ENCODE results near the gene RAB5A. TPM values are rescaled to one million over a fixed set of nuclear protein-coding genes. Genes with fewer than 3 reads are reported as not detected.
"Not testable (repeated sequence)": the region's sequence is repeated elsewhere in the genome, so short reads cannot be mapped to it uniquely, and the experiment has no call there.

RAB5A gene
- total and polyA plus RNA-seq, 2 donors = 35.9 to 104 TPM

DNA sequence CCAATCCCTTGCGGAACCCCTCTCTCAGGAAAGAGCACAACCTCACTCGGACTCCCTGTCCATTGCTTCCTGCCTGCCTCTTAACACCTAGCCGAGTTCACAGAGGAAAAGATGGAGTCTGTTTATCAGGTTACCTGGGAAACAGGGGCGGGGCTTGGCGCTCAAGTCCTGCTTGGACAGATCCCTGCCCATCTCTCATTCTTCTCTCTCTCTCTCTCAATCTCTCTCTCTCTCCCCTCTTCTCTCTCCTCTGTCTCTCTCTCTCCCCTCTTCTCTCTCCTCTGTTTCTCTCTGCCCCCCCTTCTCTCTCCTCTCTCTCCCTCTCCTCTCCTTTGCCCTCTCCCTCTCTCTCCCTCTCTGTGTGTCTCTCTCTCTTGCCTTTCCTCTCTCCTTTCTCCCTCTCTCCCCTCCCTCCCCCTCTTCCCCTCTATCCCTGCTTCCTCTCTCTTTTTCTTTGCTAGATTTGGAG lies 12.8 kb upstream of the RAB5A start, which contains the start of gene EFHB:
Gene EFHB (minus strand): TSS at position 120 of the 469 bp plus-strand sequence. CDS start 199 bp downstream, outside the sequence.
- DNase-seq (ENCODE audit: extremely low spot score) = peak; percentile 17
- no peaks in the 10 kb centered on the region for H3K4me1 ChIP-seq (ENCODE audit: insufficient read depth)
- H3K27ac ChIP-seq (ENCODE audit: low read depth) = no peak within 1 kb of the TSS
- 46% methylated on average over 5 of the region's 5 CpGs for WGBS
- H3K36me3 ChIP-seq (ENCODE audit: insufficient read depth) = no peaks in the 10 kb centered on the region
- H3K4me3 ChIP-seq (ENCODE audit: low read depth, low read length) = no peak within 1 kb of the TSS

DNA sequence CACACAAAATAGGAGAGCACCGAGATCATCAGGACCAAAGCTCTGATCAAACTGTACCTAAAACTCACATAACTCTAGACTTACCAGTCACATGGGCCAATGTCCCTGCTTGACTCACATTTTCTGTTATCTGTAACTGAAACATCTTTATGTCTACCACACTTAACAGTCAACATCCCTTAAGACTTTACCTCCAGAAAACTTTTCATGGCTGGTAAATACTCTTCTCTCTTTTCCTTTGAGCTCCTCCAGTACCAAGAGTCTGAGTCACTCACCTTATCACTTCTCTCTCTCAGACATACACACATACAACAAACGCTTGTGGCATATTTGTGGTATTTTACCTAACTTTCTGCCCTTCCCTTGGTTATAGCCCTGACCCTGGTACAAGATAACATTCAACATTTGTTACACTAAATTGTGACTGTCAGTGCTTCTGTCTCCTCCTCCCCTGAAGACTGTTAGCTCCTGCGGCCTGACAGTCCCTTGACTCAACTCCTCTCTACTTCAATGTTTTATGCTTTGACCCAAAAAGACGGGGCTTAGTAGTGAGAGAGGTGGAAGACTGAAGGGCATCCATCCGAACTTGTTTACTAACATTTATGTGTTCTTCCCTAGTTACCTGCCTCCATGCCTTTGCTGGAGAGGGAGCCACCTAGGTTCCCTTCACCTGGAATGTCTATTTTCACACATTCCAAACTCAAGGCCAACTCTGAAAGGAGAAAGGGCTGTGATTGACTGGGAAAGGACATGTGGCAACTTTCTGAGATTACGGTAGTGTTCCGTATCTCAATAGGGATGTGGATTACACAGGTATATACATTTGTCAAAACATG lies 9.2 kb upstream of the RAB5A start:
- DNase-seq (ENCODE audit: extremely low spot score) = no peak
- no peak overlapping the region for H3K27ac ChIP-seq (ENCODE audit: low read depth)
- 64% methylated on average over 7 of the region's 7 CpGs for WGBS
- no peaks in the 10 kb centered on the region for H3K36me3 ChIP-seq (ENCODE audit: insufficient read depth)
- H3K4me3 ChIP-seq (ENCODE audit: low read depth, low read length) = no peak overlapping the region
- no peaks in the 10 kb centered on the region for H3K4me1 ChIP-seq (ENCODE audit: insufficient read depth)

DNA sequence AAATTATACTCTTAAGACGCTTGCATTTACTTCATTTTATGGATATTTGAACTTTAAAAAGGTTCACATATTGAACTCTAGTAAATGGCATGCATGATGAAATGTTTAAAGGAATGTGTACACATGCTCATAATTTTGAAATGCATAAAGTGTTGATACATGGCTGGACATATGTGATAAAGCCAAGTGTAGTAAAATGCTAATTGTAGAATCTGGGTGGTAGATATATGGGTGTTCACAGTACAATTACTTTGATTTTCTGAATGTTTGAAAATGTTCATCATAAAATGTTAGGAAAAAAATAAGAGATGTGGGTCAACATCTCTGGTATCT lies 8.6 kb upstream of the RAB5A start:
- Histone ChIP-seq H3K36me3 (ENCODE audit: insufficient read depth) (no peaks in the 10 kb centered on the region), H3K4me3 (ENCODE audit: low read depth, low read length) (no peak overlapping the region), H3K27ac (ENCODE audit: low read depth) (no peak overlapping the region), H3K4me1 (ENCODE audit: insufficient read depth) (no peaks in the 10 kb centered on the region)
- WGBS = 79% methylated on average over 1 of the region's 1 CpG
- DNase-seq (ENCODE audit: extremely low spot score) = no peak

DNA sequence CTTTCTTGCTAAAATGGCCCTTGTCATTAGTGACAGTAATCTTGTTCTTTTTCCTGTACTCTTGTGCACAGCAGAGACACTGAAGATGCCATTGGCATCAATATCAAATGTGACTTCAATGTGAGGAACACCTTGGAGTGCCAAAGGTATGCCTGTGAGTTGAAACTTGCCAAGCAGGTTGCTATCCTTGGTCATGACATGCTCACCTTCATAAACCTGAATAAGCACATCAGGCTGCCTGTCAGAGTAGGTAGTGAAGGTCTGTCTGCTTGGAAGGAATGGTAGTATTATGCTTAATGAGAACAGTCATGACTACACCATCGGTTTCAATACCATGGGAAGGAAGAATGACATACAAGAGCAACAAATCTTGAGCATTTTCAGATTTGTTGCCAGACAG lies 6.3 kb upstream of the RAB5A start:
- DNase-seq (ENCODE audit: extremely low spot score) = no peak
- Histone ChIP-seq H3K4me3 (ENCODE audit: low read depth, low read length) (no peak overlapping the region), H3K27ac (ENCODE audit: low read depth) (no peak overlapping the region), H3K36me3 (ENCODE audit: insufficient read depth) (no peaks in the 10 kb centered on the region), H3K4me1 (ENCODE audit: insufficient read depth) (no peaks in the 10 kb centered on the region)
- WGBS = 85% methylated on average over 1 of the region's 1 CpG

DNA sequence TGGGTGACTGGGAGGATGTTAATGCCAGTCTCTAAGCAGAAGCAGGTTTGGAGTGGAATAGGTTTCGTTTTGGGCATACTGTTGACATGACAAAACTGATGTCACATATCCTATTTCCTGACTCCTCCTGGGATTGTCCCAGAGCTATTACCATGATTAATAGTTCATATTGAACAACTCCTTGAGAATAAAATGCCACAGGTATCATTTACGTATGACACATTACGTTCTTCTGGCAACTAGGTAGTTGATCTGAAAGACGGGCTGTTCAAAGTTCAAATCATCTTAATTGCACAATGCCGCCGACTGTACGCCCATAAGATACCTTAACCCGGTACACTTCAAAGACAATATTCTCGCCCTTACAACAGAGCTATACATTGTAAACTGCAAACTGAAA lies 1.4 kb upstream of the RAB5A start:
- Histone ChIP-seq H3K27ac (ENCODE audit: low read depth) (no peak overlapping the region), H3K4me3 (ENCODE audit: low read depth, low read length) (no peak overlapping the region), H3K4me1 (ENCODE audit: insufficient read depth) (no peaks in the 10 kb centered on the region), H3K36me3 (ENCODE audit: insufficient read depth) (no peaks in the 10 kb centered on the region)
- WGBS = 94% methylated on average over 9 of the region's 9 CpGs
- no peak for DNase-seq (ENCODE audit: extremely low spot score)

DNA sequence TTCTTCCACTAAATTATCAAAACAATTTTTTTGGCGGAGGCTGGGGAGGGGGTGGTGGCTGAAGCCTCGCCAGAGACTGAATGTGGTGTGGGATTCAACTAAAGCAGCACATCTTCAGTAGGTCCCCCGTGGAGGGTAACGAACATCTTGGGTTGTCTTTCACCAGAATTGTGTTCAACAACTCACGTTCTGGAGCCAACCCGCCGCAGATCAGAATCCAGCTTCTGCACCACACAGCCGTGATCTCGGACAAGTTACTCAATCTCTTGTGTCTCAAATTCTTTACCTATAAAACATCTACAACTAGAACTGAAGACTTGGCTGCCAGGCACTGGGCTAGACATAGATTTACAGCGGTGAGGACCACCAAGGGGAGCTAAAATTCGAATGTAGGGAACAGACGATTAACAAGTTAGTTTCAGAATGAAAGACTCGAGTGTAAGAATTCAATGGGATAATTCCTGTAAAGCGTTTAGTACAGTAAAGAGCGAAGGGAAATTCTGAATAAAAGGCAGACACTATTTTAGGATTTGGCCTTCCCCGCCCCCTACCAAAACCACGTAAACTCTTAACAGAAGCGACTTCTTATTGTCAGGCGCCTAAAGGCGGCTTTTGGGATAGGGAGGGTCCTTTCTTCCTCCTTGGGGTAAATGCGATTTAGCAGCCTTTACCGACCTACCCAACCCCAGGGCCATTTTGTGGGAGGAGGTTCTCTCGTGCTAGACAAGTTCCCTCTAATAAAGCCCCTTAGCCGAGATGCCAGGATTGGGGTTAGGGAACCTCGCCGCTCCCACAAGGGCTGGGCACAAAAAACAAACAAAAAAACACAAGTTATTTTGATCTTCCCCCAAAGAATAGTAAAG lies 697 bp upstream of the RAB5A start:
- H3K27ac ChIP-seq (ENCODE audit: low read depth) = peak overlapping the region; percentile 90
- H3K4me1 ChIP-seq (ENCODE audit: insufficient read depth) = no peaks in the 10 kb centered on the region
- H3K36me3 ChIP-seq (ENCODE audit: insufficient read depth) = no peaks in the 10 kb centered on the region
- DNase-seq (ENCODE audit: extremely low spot score) = no peak
- H3K4me3 ChIP-seq (ENCODE audit: low read depth, low read length) = peak overlapping the region; percentile 66
- 40% methylated on average over 26 of the region's 26 CpGs for WGBS

DNA sequence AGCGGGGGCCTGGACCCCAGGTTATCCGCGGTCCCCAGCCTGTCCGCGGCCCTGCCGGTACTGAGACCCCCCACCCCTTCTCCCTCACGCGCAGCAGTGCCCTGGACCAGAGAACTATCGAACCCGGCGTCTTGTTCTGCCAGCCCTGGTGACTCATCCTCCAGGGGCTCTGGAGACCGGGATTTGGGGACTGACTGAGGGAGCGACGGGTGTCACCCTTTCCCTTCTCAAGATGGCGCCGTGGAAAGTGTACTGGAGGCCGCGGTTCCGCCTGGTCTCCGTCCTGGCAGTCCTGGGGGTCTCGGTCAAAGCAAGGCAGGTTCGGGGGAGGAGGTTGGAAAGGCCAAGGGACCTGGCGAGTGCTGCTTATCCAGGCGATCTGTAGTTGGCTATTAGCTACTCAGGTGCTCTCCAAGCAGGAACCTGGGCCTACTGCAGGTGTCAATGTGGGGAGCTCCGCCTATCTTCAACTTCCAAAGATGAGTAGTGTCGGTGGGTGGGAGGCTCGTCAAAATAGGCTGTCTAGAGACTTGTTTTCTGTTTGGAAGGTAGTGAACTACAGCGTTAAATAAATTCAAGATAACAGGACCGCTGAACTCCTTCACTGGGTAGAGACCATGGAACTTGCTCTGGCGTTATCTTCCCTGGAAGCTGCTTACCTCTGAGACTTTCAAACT lies 790 bp downstream of the RAB5A start:
- Histone ChIP-seq H3K27ac (ENCODE audit: low read depth) (peak overlapping the region; percentile 97), H3K4me1 (ENCODE audit: insufficient read depth) (no peaks in the 10 kb centered on the region), H3K4me3 (ENCODE audit: low read depth, low read length) (peak overlapping the region; percentile 66), H3K36me3 (ENCODE audit: insufficient read depth) (no peaks in the 10 kb centered on the region)
- under 1% methylated on average over 30 of the region's 30 CpGs for WGBS
- peak; percentile 20 for DNase-seq (ENCODE audit: extremely low spot score)

DNA sequence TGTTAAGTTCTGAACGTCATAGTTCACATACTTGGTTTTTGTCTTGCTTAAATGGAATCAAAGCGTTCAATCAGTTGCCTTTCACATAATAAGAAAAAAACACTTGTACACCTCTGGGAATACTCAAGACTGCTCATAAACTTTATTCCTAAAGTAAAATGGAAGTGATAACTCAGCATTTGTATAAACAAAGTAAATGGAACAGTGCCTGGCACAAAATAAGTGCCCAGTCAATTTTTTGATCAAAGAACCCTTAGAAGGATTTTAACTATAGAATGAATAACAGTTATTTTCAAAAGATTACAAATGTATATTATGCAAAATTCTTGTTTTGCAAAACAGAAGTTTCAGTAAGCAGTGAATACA lies 1.3 kb downstream of the RAB5A start:
- H3K27ac ChIP-seq (ENCODE audit: low read depth) = peak overlapping the region; percentile 97
- no peaks in the 10 kb centered on the region for H3K4me1 ChIP-seq (ENCODE audit: insufficient read depth)
- 2% methylated on average over 2 of the region's 2 CpGs for WGBS
- DNase-seq (ENCODE audit: extremely low spot score) = no peak
- H3K4me3 ChIP-seq (ENCODE audit: low read depth, low read length) = peak overlapping the region; percentile 66
- no peaks in the 10 kb centered on the region for H3K36me3 ChIP-seq (ENCODE audit: insufficient read depth)

DNA sequence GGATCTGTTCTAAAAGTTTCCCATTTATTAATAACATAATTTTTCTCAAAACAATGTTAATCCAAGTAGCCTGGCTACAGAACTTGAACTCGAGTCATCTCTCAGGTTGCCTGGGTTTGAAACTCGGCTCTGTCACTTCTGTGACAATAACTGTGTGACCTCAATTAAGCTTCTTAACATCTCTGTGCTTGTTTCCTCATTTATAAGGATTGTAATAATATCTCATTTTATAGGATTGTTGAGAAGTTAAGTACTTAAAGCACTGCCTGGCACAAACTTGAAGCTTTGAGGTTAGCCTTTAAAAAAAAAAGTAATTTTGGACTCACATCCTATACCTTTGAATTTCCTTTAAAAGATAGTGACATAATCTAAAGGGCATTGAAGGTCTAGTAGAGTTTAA lies 3.4 kb downstream of the RAB5A start:
- Histone ChIP-seq H3K27ac (ENCODE audit: low read depth) (no peak overlapping the region), H3K4me1 (ENCODE audit: insufficient read depth) (no peaks in the 10 kb centered on the region), H3K4me3 (ENCODE audit: low read depth, low read length) (no peak overlapping the region), H3K36me3 (ENCODE audit: insufficient read depth) (no peaks in the 10 kb centered on the region)
- no peak for DNase-seq (ENCODE audit: extremely low spot score)
- WGBS = 87% methylated on average over 2 of the region's 2 CpGs

DNA sequence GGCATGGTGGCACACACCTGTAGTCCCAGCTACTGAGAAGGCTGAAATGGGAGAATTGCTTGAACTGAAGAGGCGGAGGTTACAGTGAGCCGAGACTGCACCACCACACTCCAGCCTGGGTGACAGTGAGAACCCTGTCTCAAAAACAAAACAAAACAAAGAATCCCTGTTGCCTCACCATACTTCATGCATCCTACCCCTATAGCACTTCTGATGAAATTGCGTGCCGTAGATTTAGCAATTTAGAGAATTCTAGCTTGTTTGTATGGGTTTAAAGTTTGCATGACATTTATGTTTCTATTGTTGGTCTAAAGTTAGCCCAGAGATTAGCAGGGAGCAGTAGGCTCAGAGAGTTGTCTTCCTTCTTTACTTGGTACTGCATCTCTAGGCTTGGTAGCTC lies 7.8 kb downstream of the RAB5A start:
- DNase-seq (ENCODE audit: extremely low spot score) = no peak
- WGBS = 92% methylated on average over 4 of the region's 4 CpGs
- Histone ChIP-seq H3K36me3 (ENCODE audit: insufficient read depth) (no peaks in the 10 kb centered on the region), H3K4me3 (ENCODE audit: low read depth, low read length) (no peak overlapping the region), H3K4me1 (ENCODE audit: insufficient read depth) (no peaks in the 10 kb centered on the region), H3K27ac (ENCODE audit: low read depth) (no peak overlapping the region)

DNA sequence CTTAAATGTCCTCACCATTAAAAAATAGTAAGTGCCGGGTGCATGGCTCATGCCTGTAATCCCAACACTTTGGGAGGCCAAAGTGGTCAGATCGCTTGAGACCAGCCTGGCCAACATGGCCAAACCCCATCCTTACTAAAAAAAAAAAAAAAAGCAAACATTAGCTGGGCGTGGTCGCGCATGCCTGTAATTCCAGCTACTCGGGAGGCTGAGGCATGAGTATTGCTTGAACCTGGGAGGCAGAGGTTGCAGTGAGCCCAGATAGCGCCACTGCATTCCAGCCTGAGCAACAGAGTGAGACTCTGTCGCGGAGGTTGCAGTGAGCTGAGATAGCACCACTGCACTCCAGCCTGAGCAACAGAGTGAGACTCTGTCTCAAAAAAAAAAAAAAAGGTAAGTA lies 10.5 kb downstream of the RAB5A start:
- DNase-seq (ENCODE audit: extremely low spot score); H3K4me3 ChIP-seq (ENCODE audit: low read depth, low read length); H3K4me1 ChIP-seq (ENCODE audit: insufficient read depth); H3K27ac ChIP-seq (ENCODE audit: low read depth); H3K36me3 ChIP-seq (ENCODE audit: insufficient read depth): not testable (repeated sequence)
- 91% methylated on average over 9 of the region's 9 CpGs for WGBS

DNA sequence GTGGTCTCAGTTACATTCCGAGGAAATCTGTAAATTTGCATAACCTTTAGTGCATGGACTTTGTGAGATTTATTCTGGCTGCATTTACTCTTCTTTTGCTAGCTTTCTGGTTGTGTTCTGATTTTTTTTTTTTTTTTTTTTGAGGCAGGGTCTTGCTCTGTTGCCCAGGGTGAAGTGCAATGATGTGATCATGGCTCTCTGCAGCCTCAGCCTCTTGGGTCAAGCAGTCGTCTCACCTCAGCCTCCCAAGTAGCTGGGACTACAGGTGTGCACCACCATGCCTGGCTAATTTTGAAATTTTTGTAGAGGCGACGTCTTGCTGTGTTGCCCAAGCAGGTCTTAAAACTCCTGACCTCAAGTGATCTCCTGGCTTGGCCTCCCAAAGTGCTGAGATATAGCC lies 12.6 kb downstream of the RAB5A start:
- no peaks in the 10 kb centered on the region for H3K4me1 ChIP-seq (ENCODE audit: insufficient read depth)
- no peak overlapping the region for H3K27ac ChIP-seq (ENCODE audit: low read depth)
- no peak overlapping the region for H3K4me3 ChIP-seq (ENCODE audit: low read depth, low read length)
- H3K36me3 ChIP-seq (ENCODE audit: insufficient read depth) = no peaks in the 10 kb centered on the region
- DNase-seq (ENCODE audit: extremely low spot score) = no peak
- WGBS = 73% methylated on average over 4 of the region's 4 CpGs

DNA sequence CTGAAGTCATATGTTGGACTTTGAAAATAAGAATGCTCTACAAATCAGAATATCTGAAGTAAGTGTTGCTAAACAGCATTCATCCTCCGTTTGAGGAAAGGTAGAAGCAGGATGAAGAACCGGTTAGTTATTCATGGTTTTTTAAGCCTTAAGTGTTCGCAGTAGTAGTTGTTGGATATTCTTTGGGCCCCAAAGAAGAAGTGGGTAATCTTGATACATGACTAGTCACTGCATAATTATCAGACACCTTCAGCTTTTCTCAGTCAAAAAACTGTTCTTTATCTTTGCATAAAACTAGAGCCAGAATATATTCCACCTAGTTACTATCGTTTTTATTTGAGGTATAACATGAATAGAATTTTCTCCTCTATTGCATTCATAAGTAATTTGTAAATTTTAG lies 13.8 kb downstream of the RAB5A start:
- no peak overlapping the region for H3K4me3 ChIP-seq (ENCODE audit: low read depth, low read length)
- H3K4me1 ChIP-seq (ENCODE audit: insufficient read depth) = no peaks in the 10 kb centered on the region
- DNase-seq (ENCODE audit: extremely low spot score) = no peak
- H3K27ac ChIP-seq (ENCODE audit: low read depth) = no peak overlapping the region
- WGBS = 85% methylated on average over 4 of the region's 4 CpGs
- no peaks in the 10 kb centered on the region for H3K36me3 ChIP-seq (ENCODE audit: insufficient read depth)
